ENCODE measurements around the gene GPC4.

GPC4 gene

GRCh38 chrX:133418588-133418987 is 3.3 kb upstream of the GPC4 start:
- no peaks in the 10 kb centered on the region for H3K36me3 ChIP-seq (ENCODE audit: insufficient read depth, insufficient read length, low read length)
- TF ChIP-seq ZNF274 (IDR thresholded peaks at IDR 0.05; ENCODE audit: low read depth, low read length): no peak
- TF ChIP-seq YY1 (IDR thresholded peaks at IDR 0.05; ENCODE audit: insufficient read depth, insufficient read length): no peak
- TF ChIP-seq SUZ12 (IDR thresholded peaks at IDR 0.05; ENCODE audit: extremely low read depth, insufficient read depth, insufficient read length): no peak

GRCh38 chrX:133417364-133417763 is 2.1 kb upstream of the GPC4 start:
- no peak overlapping the region for H3K4me3 ChIP-seq (ENCODE audit: insufficient read length, low read depth)
- TF ChIP-seq SUZ12 (IDR thresholded peaks at IDR 0.05; ENCODE audit: extremely low read depth, insufficient read depth, insufficient read length): no peak
- no peak for TF ChIP-seq ZNF274 (IDR thresholded peaks at IDR 0.05; ENCODE audit: low read depth, low read length)
- no peak for TF ChIP-seq YY1 (IDR thresholded peaks at IDR 0.05; ENCODE audit: insufficient read depth, insufficient read length)

More at GRCh38 chrX:133418588-133418987, 3.3 kb upstream of the GPC4 start:
- H3K4me3 ChIP-seq (ENCODE audit: insufficient read length, low read depth): no peak overlapping the region
- no peak overlapping the region for H3K9ac ChIP-seq (ENCODE audit: insufficient read length, low read depth)
- no peaks in the 10 kb centered on the region for H3K9me3 ChIP-seq (ENCODE audit: insufficient read depth, low read length)
- DNase-seq (ENCODE audit: low read depth, low spot score): no peak
- H3K4me1 ChIP-seq (ENCODE audit: insufficient read depth, insufficient read length): no peaks in the 10 kb centered on the region
- H3K27me3 ChIP-seq (ENCODE audit: insufficient read depth, insufficient read length): no peaks in the 10 kb centered on the region

GRCh38 chrX:133414406-133415275 is 648 bp downstream of the GPC4 start:
- peak overlapping the region; percentile 65 for H3K4me3 ChIP-seq (ENCODE audit: insufficient read length, low read depth)
- no peaks in the 10 kb centered on the region for H3K9me3 ChIP-seq (ENCODE audit: insufficient read depth, low read length)
- H3K4me1 ChIP-seq (ENCODE audit: insufficient read depth, insufficient read length): no peaks in the 10 kb centered on the region
- DNase-seq (ENCODE audit: low read depth, low spot score): no peak
- peaks cover 14% of the 10 kb centered on the region for H3K36me3 ChIP-seq (ENCODE audit: insufficient read depth, insufficient read length, low read length)
- H3K9ac ChIP-seq (ENCODE audit: insufficient read length, low read depth): peak overlapping the region; percentile 83
- TF ChIP-seq SUZ12 (IDR thresholded peaks at IDR 0.05; ENCODE audit: extremely low read depth, insufficient read depth, insufficient read length) (no peak), YY1 (IDR thresholded peaks at IDR 0.05; ENCODE audit: insufficient read depth, insufficient read length) (no peak), ZNF274 (IDR thresholded peaks at IDR 0.05; ENCODE audit: low read depth, low read length) (no peak)
- no peaks in the 10 kb centered on the region for H3K27me3 ChIP-seq (ENCODE audit: insufficient read depth, insufficient read length)

More at GRCh38 chrX:133417364-133417763, 2.1 kb upstream of the GPC4 start:
- H3K36me3 ChIP-seq (ENCODE audit: insufficient read depth, insufficient read length, low read length): no peaks in the 10 kb centered on the region
- no peaks in the 10 kb centered on the region for H3K9me3 ChIP-seq (ENCODE audit: insufficient read depth, low read length)
- H3K9ac ChIP-seq (ENCODE audit: insufficient read length, low read depth): no peak overlapping the region
- no peaks in the 10 kb centered on the region for H3K4me1 ChIP-seq (ENCODE audit: insufficient read depth, insufficient read length)
- DNase-seq (ENCODE audit: low read depth, low spot score): no peak
- no peaks in the 10 kb centered on the region for H3K27me3 ChIP-seq (ENCODE audit: insufficient read depth, insufficient read length)

GRCh38 chrX:133413218-133413925 is 1.9 kb downstream of the GPC4 start:
- no peaks in the 10 kb centered on the region for H3K4me1 ChIP-seq (ENCODE audit: insufficient read depth, insufficient read length)
- H3K36me3 ChIP-seq (ENCODE audit: insufficient read depth, insufficient read length, low read length): peaks cover 18% of the 10 kb centered on the region
- H3K4me3 ChIP-seq (ENCODE audit: insufficient read length, low read depth): peak overlapping the region; percentile 65
- no peak for DNase-seq (ENCODE audit: low read depth, low spot score)
- peak overlapping the region; percentile 67 for H3K9ac ChIP-seq (ENCODE audit: insufficient read length, low read depth)
- TF ChIP-seq SUZ12 (IDR thresholded peaks at IDR 0.05; ENCODE audit: extremely low read depth, insufficient read depth, insufficient read length) (no peak), YY1 (IDR thresholded peaks at IDR 0.05; ENCODE audit: insufficient read depth, insufficient read length) (no peak)
- no peaks in the 10 kb centered on the region for H3K27me3 ChIP-seq (ENCODE audit: insufficient read depth, insufficient read length)
- no peaks in the 10 kb centered on the region for H3K9me3 ChIP-seq (ENCODE audit: insufficient read depth, low read length)

GRCh38 chrX:133412665-133413064 is 2.6 kb downstream of the GPC4 start:
- peak overlapping the region; percentile 65 for H3K4me3 ChIP-seq (ENCODE audit: insufficient read length, low read depth)
- DNase-seq (ENCODE audit: low read depth, low spot score): no peak
- peak overlapping the region; percentile 67 for H3K9ac ChIP-seq (ENCODE audit: insufficient read length, low read depth)

GRCh38 chrX:133412246-133412645 is 3.0 kb downstream of the GPC4 start:
- no peak for TF ChIP-seq ZNF274 (IDR thresholded peaks at IDR 0.05; ENCODE audit: low read depth, low read length)
- no peak for TF ChIP-seq SUZ12 (IDR thresholded peaks at IDR 0.05; ENCODE audit: extremely low read depth, insufficient read depth, insufficient read length)
- TF ChIP-seq YY1 (IDR thresholded peaks at IDR 0.05; ENCODE audit: insufficient read depth, insufficient read length): no peak
- peaks cover 18% of the 10 kb centered on the region for H3K36me3 ChIP-seq (ENCODE audit: insufficient read depth, insufficient read length, low read length)
- no peaks in the 10 kb centered on the region for H3K4me1 ChIP-seq (ENCODE audit: insufficient read depth, insufficient read length)
- no peak for DNase-seq (ENCODE audit: low read depth, low spot score)
- H3K27me3 ChIP-seq (ENCODE audit: insufficient read depth, insufficient read length): no peaks in the 10 kb centered on the region
- peak overlapping the region; percentile 65 for H3K4me3 ChIP-seq (ENCODE audit: insufficient read length, low read depth)
- H3K9me3 ChIP-seq (ENCODE audit: insufficient read depth, low read length): no peaks in the 10 kb centered on the region
- peak overlapping the region; percentile 67 for H3K9ac ChIP-seq (ENCODE audit: insufficient read length, low read depth)

More at GRCh38 chrX:133412665-133413064, 2.6 kb downstream of the GPC4 start:
- Histone ChIP-seq H3K4me1 (ENCODE audit: insufficient read depth, insufficient read length) (no peaks in the 10 kb centered on the region), H3K27me3 (ENCODE audit: insufficient read depth, insufficient read length) (no peaks in the 10 kb centered on the region), H3K9me3 (ENCODE audit: insufficient read depth, low read length) (no peaks in the 10 kb centered on the region), H3K36me3 (ENCODE audit: insufficient read depth, insufficient read length, low read length) (peaks cover 18% of the 10 kb centered on the region)
- TF ChIP-seq SUZ12 (IDR thresholded peaks at IDR 0.05; ENCODE audit: extremely low read depth, insufficient read depth, insufficient read length): no peak
- TF ChIP-seq ZNF274 (IDR thresholded peaks at IDR 0.05; ENCODE audit: low read depth, low read length): no peak
- no peak for TF ChIP-seq YY1 (IDR thresholded peaks at IDR 0.05; ENCODE audit: insufficient read depth, insufficient read length)

- Histone ChIP-seq H3K9me3 (ENCODE audit: insufficient read depth, low read length) (no peaks in the 10 kb centered on the region), H3K4me1 (ENCODE audit: insufficient read depth, insufficient read length) (no peaks in the 10 kb centered on the region), H3K36me3 (ENCODE audit: insufficient read depth, insufficient read length, low read length) (peaks cover 18% of the 10 kb centered on the region), H3K27me3 (ENCODE audit: insufficient read depth, insufficient read length) (no peaks in the 10 kb centered on the region), H3K4me3 (ENCODE audit: insufficient read length, low read depth) (no peak overlapping the region), H3K9ac (ENCODE audit: insufficient read length, low read depth) (no peak overlapping the region)
- TF ChIP-seq ZNF274 (IDR thresholded peaks at IDR 0.05; ENCODE audit: low read depth, low read length) (no peak), YY1 (IDR thresholded peaks at IDR 0.05; ENCODE audit: insufficient read depth, insufficient read length) (no peak), SUZ12 (IDR thresholded peaks at IDR 0.05; ENCODE audit: extremely low read depth, insufficient read depth, insufficient read length) (no peak)
- DNase-seq (ENCODE audit: low read depth, low spot score): no peak
Observed at GRCh38 chrX:133410550-133410949, 4.7 kb downstream of the GPC4 start.

All from NT2/D1 (cell line).